GM12872 (cell line): ENCODE data around the gene DLG2.

Experiments
- TF ChIP-seq, protein P1 (sequence below): IDR thresholded peaks from 3 replicates; pipeline ENCODE4 v1.5.1; 2011; ENCODE audit warnings: low read depth, mild to moderate bottlenecking, low read length, moderate library complexity; ENCODE audit not compliant: insufficient read depth

DLG2 gene

DNA sequence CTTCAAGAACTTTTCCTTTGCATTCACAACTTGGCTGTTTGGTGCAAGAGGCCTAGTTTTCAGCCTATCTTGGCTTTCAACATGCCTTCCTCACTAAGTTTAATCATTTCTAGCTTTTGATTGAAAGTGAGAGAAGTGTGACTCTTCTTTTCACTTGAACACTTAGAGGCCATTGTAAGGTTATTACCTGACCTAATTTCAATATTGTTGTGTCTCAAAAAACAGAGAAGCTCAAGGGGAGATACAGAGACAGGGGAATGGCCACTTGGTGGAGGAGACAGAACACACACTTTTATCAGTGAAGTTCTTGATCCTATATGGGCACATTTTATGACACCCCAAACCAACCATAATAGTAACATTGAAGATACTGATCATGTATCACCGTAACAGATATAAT lies 532.3 kb downstream of the DLG2 start:
- TF ChIP-seq, protein P1, sequence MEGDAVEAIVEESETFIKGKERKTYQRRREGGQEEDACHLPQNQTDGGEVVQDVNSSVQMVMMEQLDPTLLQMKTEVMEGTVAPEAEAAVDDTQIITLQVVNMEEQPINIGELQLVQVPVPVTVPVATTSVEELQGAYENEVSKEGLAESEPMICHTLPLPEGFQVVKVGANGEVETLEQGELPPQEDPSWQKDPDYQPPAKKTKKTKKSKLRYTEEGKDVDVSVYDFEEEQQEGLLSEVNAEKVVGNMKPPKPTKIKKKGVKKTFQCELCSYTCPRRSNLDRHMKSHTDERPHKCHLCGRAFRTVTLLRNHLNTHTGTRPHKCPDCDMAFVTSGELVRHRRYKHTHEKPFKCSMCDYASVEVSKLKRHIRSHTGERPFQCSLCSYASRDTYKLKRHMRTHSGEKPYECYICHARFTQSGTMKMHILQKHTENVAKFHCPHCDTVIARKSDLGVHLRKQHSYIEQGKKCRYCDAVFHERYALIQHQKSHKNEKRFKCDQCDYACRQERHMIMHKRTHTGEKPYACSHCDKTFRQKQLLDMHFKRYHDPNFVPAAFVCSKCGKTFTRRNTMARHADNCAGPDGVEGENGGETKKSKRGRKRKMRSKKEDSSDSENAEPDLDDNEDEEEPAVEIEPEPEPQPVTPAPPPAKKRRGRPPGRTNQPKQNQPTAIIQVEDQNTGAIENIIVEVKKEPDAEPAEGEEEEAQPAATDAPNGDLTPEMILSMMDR, result no peak

DNA sequence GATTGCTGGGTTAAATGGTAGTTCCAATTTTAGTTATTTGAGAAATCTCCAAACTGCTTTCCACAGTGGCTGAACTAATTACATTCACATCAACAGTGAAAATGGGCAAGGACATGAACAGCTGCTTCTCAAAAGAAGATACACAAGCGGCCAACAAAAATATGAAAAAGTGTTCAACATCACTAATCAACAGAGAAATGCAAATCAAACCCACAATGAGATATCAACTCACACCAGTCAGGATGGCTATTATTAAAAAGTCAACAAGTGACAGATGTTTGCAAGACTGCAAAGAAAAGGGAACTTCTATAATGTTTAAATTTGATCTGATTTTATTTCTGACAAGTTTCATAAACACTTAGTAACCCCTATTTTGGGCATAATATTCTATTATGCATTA lies 537.5 kb downstream of the DLG2 start:
- TF ChIP-seq, protein P1, result no peak

DNA sequence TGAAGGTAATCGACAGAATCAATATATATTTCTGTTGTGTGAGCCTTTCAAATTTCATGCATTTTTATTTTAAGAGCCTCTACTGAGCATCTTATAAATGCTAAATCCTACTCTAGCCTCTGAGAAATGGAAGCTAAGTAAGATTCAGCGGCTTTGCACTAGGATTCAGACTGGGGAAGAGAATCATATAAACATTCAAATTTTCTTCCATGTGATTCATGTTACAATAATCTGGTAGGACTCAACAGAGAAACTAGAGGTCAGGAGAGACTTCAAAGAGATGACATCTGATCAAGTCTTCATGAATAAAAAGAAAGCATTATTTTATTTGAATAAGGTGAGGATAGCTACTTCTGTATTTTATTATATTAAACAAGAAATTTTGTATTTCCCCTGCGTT lies 538.9 kb downstream of the DLG2 start:
- TF ChIP-seq, protein P1, result no peak

DNA sequence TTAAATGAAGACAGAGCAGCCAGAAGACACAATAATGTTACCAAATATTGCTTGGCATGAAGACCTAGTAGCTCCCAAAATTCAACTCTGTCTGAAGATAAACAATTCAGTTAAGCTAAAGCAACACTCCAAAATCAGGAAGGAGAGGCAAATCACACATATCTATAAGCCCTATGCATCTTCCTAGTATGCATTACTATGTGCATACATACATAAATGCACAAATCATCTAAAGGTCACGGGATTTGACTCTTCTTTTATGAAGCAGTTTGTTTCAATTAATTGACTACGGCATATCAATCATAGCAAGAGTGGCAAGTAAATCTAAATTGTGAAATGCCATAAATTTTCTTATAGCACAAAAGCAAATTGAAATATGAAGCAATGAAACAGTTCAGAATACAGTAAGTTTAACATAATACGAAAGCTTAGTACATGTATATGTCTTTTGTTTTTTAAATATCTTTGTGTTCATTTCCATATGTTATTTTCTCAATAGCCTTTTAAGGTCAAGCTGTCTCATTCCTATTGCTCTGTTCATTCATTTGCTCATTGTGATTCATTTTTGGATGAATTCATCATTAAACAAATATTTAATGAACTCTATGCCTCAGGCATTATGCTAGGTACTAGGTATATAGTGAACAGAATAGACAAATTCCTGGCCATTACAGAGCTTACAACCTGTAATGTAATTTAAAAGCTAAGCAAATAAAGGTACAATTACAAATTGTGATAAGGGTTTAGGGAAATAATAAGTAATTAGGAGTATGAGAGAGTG lies 540.5 kb downstream of the DLG2 start:
- TF ChIP-seq, protein P1, result no peak

DNA sequence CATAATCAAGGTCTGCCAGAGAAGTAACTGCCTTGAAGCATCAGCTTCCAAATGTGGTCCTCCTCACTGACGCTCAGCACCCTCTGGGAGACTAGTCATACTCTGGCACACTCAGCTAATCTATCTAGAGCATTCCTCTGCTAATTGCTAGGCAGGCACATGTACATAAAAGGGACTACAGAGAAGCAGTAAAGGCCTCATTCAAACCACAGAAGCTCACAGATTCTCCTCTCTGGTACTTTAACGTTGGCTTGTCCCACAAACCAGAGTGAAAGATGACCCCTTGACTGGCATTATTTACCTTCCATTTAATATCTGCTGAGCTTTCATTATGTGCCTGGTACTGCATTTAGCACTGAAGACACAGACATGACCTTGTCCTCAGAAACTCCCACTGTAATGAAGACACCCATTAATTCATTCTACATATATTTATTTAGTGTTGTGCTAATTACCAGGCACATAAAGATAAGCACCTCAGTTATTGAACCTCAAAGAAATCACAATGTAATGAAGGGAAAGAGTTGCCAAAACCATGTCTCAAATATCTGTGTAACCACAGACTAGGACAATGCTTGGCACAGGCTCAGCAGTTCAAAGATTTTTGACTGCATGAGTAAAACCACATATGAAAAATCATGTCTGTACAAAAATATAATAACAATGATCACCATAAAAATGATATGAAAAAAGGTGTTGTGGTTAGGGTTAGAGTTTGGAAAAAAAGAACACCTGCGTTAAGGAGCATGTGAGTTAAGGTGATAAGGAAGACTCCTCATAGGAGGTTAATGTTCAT lies 550.4 kb downstream of the DLG2 start:
- TF ChIP-seq, protein P1, result no peak

DNA sequence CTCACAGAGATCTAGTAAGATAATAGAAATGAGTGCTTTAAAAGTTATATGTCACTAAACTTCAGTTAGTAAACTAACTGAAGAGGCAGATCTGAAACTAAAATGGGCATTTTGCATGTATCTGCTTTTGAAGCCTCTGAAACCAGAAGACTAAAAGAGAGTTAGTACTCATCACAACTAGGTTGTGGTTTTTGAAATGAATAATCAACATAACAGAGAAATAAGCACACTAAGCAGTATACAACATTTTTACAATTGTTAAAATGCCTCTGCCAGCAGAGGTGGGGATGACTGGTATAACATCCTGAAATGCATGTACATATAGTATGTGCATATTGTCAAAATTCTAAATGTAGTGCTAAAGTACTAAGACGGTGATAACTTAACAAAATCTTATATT lies 564.5 kb downstream of the DLG2 start:
- TF ChIP-seq, protein P1, result no peak

DNA sequence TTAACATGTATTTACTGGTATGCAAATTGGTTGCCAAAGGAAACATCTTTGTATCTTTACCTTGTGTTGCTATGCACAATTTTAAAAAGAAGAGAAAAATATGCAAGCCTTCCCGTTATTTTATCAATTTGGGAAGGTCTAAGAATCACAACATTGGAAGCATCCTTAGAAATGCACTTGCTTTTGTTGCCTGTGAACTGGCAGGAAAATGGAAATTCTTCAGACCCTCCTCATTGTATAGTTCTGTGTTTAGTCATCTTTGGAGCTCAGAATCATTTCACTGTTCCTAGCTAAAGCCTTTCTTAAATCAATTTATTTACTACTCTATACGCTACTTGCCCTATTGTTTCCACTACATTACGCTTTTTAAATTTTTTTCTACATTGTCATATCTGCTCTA lies 574.5 kb downstream of the DLG2 start:
- TF ChIP-seq, protein P1, result no peak
